Measurements from ENCODE around the gene FSTL1. TPM values are rescaled to one million over a fixed set of nuclear protein-coding genes. Genes with fewer than 3 reads are reported as not detected.

The FSTL1 gene
- total and polyA plus RNA-seq, 2 of the 8 experiments (the other 6 are each of a cell fraction or from before 2014, with no cell fraction given), result 158 to 516 TPM

DNA sequence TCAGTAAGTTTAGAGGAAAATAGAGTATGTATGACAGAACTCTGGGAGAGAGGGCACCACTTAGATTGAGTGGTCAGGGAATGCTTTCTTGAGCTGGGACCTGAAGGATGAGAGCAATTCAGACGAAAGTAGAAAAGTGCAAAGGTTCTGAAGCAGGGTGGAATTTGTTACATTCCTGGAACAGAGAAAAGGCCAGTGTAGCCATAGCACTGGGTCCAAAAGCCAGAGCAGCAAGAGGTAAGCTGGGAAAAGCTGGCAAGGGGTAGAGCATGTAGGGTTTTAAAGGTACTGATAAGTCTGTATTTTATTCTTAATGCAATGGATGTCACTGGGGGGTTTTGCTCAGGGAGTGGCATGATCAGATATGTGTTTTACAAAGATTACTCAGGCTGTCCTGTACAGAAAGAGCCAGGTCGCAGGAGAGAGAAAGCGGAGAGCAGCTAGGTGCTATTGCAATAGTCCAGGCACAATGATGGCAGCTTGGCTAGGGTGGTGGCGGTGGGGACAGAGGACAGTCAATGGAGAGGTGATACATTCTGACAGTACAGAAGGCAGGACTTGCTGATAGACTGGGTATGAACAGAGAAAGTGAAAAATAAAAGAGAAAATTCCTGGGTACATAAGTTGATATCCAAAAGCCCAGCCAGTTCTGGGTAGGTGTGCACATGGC, 17.0 kb downstream of the FSTL1 start:
- ChIA-PET CTCF (ENCODE audit: partially characterized antibody) (interaction anchor here (0.9 to 23.6 kb wide), 5 partner anchors 9 to 125 kb away, joined by 3 to 294 read pairs (median 6); partner anchors contain the start of gene FSTL1), POLR2A (ENCODE audit: partially characterized antibody) (interaction anchor here (0.7 to 21.2 kb wide), 5 partner anchors 6 to 85 kb away, joined by 3 to 299 read pairs (median 5); partner anchors contain the start of genes FSTL1 and LRRC58)
- FAIRE-seq (no peak), DNase-seq (ENCODE audit: low read depth in 1 of 2, low spot score in 2 of 2) (no peak)
- H3K4me1 ChIP-seq (replicated peaks in 1 of 4; ENCODE audit: control insufficient read depth in 3 of 4, insufficient read depth in 4 of 4, low read length in 3 of 4), result peaks cover 3 to 25% (median 19%) of the 10 kb centered on the region in 4 experiments
- H2BK15ac ChIP-seq (ENCODE audit: low read length), result no peak overlapping the region
- no peak overlapping the region for H3K4ac ChIP-seq (replicated peaks; ENCODE audit: insufficient read length, low read depth, low read length)
- no peak overlapping the region for H2BK120ac ChIP-seq (replicated peaks; ENCODE audit: low read depth, low read length)
- no peak overlapping the region for H3K27ac ChIP-seq (ENCODE audit: low read depth, low read length)
- peaks cover 0 to 5% of the 10 kb centered on the region in 2 experiments for H4K20me1 ChIP-seq (replicated peaks in 1 of 2; ENCODE audit: control insufficient read depth in 1 of 2, insufficient read depth in 2 of 2, low read length in 2 of 2)
- peaks cover 0 to 90% of the 10 kb centered on the region in 2 experiments; a peak in 2 of 4 replicates for H3K79me2 ChIP-seq (ENCODE audit: control insufficient read depth in 1 of 2, insufficient read depth in 2 of 2, low read length in 2 of 2)
- H2BK5ac ChIP-seq (ENCODE audit: low read depth, low read length), result no peak overlapping the region; the same call in 1 of the 2 replicates
- no peak overlapping the region for H2BK20ac ChIP-seq (ENCODE audit: low read length)
- H3K14ac ChIP-seq (ENCODE audit: insufficient read length), result no peak overlapping the region
- H2AFZ ChIP-seq (ENCODE audit: low read length), result no peak overlapping the region
- no peak overlapping the region for H4K8ac ChIP-seq (ENCODE audit: extremely low read depth, insufficient read depth, low read length)
- H2AK5ac ChIP-seq (ENCODE audit: low read depth, low read length), result no peak overlapping the region
- H3K27me3 ChIP-seq (replicated peaks in 1 of 4; ENCODE audit: control insufficient read depth in 3 of 4, extremely low read depth in 1 of 4, insufficient read depth in 3 of 4, low read length in 3 of 4), result no peaks in the 10 kb centered on the region
- no peak overlapping the region for H3K23ac ChIP-seq (ENCODE audit: insufficient read length)
- H3K18ac ChIP-seq (ENCODE audit: extremely low read depth, low read length), result no peak overlapping the region
- H3K9me3 ChIP-seq (ENCODE audit: insufficient read depth in 2 of 2, low read depth in 1 of 2, low read length in 1 of 2), result no peaks in the 10 kb centered on the region
- no peak overlapping the region for H3K56ac ChIP-seq (replicated peaks; ENCODE audit: insufficient read length, low read depth, low read length)
- peak overlapping the region; percentile 86; the same call in 1 of the 2 replicates for H2BK12ac ChIP-seq (ENCODE audit: low read depth, low read length)
- no peak overlapping the region for H3K4me3 ChIP-seq (ENCODE audit: extremely low read depth in 1 of 4, insufficient read depth in 2 of 4, low read depth in 3 of 4, low read length in 4 of 4)
- H3K9ac ChIP-seq (replicated peaks in 1 of 4; ENCODE audit: extremely low read depth in 1 of 4, low read depth in 3 of 4, low read length in 3 of 4), result no peak overlapping the region
- H3K4me2 ChIP-seq (ENCODE audit: insufficient read depth in 1 of 2, low read depth in 2 of 2, low read length in 2 of 2), result no peak overlapping the region; a peak in 1 of 4 replicates
- no peaks in the 10 kb centered on the region; the same call in 1 of the 2 replicates for H3K79me1 ChIP-seq (ENCODE audit: low read depth, low read length)
- peaks cover 5 to 37% (median 19%) of the 10 kb centered on the region in 4 experiments; a peak in 7 of 8 replicates for H3K36me3 ChIP-seq (ENCODE audit: control insufficient read depth in 2 of 4, insufficient read depth in 4 of 4, low read length in 3 of 4)
- no peaks in the 10 kb centered on the region for H3K23me2 ChIP-seq (ENCODE audit: low read depth, low read length)
- H4K5ac ChIP-seq (ENCODE audit: insufficient read length, low read depth, low read length), result no peak overlapping the region
- 91% methylated on average over 4 of the region's 4 CpGs; no CpG with 5 or more reads in 1 of the 2 experiments for WGBS, 2 experiments (ENCODE audit: extremely low coverage in 1 of 2, insufficient coverage in 1 of 2, insufficient read length in 1 of 2, insufficient replicate concordance in 2 of 2, low coverage in 1 of 2, low lambda C conversion rate in 2 of 2, missing lambda C conversion rate in 1 of 2)
- no peak overlapping the region for H4K91ac ChIP-seq (replicated peaks; ENCODE audit: insufficient read length, low read length)
- TF ChIP-seq GABPA (IDR thresholded peaks at IDR 0.05; ENCODE audit: borderline replicate concordance, insufficient read depth, low read length), result no peak
- no peak for TF ChIP-seq JUND (IDR thresholded peaks at IDR 0.05; ENCODE audit: low read length)
- no peak for TF ChIP-seq TBP (IDR thresholded peaks at IDR 0.05; ENCODE audit: low read depth, low read length)
- no peak for TF ChIP-seq TEAD4 (IDR thresholded peaks at IDR 0.05; ENCODE audit: low read depth, low read length)
- TF ChIP-seq BACH1 (IDR thresholded peaks at IDR 0.05; ENCODE audit: low read length), result no peak
- no peak for TF ChIP-seq SAP30 (IDR thresholded peaks at IDR 0.05; ENCODE audit: insufficient read depth, insufficient replicate concordance, low read length)
- TF ChIP-seq EGR1 (IDR thresholded peaks at IDR 0.05; ENCODE audit: borderline replicate concordance, low read depth, low read length), result no peak
- no peak for TF ChIP-seq KDM1A (IDR thresholded peaks at IDR 0.05; ENCODE audit: borderline replicate concordance, low read length)
- TF ChIP-seq SIN3A (conservative IDR thresholded peaks at IDR 0.05 in 1 of 2, IDR thresholded peaks at IDR 0.05 in 1 of 2; ENCODE audit: low read depth in 1 of 2, low read length in 2 of 2), result no peak
- no peak for TF ChIP-seq CHD2 (IDR thresholded peaks at IDR 0.05; ENCODE audit: low read length)
- no peak for TF ChIP-seq JUN (IDR thresholded peaks at IDR 0.05; ENCODE audit: low read depth, low read length)
- no peak for TF ChIP-seq TAF7 (optimal IDR thresholded peaks at IDR 0.05; ENCODE audit: borderline replicate concordance, low read depth, low read length)
- no peak for TF ChIP-seq POU5F1 (IDR thresholded peaks at IDR 0.05; ENCODE audit: low read depth, low read length)
